ENCODE results near the gene MAP3K6.

DNA sequence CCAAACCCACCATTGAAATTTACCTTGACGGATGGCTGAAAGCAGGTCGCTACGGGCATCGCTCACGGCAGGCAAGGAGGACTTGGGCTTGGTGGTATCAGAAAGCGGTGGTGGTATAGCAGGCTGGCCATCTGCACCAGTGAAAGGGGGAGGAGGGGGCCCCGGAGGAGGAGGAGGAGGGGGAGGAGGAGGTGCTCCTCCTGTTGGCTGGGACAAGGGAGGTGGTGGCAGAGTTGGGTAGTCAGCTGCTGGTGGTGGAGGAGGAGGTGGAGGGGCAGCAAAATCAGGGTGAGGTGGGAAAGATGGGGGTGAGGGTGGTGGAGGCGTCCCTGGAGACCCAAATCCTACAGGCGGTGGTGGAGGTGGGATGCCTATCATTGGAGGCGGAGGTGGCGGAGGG lies 42.9 kb upstream of the MAP3K6 start:
- TF ChIP-seq, protein P1, sequence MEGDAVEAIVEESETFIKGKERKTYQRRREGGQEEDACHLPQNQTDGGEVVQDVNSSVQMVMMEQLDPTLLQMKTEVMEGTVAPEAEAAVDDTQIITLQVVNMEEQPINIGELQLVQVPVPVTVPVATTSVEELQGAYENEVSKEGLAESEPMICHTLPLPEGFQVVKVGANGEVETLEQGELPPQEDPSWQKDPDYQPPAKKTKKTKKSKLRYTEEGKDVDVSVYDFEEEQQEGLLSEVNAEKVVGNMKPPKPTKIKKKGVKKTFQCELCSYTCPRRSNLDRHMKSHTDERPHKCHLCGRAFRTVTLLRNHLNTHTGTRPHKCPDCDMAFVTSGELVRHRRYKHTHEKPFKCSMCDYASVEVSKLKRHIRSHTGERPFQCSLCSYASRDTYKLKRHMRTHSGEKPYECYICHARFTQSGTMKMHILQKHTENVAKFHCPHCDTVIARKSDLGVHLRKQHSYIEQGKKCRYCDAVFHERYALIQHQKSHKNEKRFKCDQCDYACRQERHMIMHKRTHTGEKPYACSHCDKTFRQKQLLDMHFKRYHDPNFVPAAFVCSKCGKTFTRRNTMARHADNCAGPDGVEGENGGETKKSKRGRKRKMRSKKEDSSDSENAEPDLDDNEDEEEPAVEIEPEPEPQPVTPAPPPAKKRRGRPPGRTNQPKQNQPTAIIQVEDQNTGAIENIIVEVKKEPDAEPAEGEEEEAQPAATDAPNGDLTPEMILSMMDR (IDR thresholded peaks at IDR 0.05), result no peak
- no peak for TF ChIP-seq POLR2A (IDR thresholded peaks at IDR 0.05)

Data from esophagus squamous epithelium (tissue), 4 donors.